Osteoblast (primary cell): ENCODE results near the gene CCT5. TPM values are rescaled to one million over a fixed set of nuclear protein-coding genes. Genes with fewer than 3 reads are reported as not detected.

Experiments used
- DNase-seq: peaks from one replicate; pipeline ENCODE4 v3.0.0; 2011; ENCODE audit warnings: low spot score, mixed read lengths; ENCODE audit not compliant: insufficient read length; ENCODE audit errors: missing footprints
- H2AFZ ChIP-seq: 2 replicates; pipeline ENCODE4 v1.6.0; 2011; ENCODE audit warnings: mild to moderate bottlenecking, low read length
- H3K27ac ChIP-seq: 2 replicates; pipeline ENCODE4 v1.5.1; 2011; ENCODE audit warnings: mild to moderate bottlenecking, low read depth, low read length, moderate library complexity
- H3K27me3 ChIP-seq: 2 replicates; pipeline ENCODE4 v1.6.0; 2012; ENCODE audit warnings: mild to moderate bottlenecking, control low read depth, inconsistent platforms, low read length, moderate library complexity; ENCODE audit not compliant: insufficient read depth
- H3K36me3 ChIP-seq: 2 replicates; pipeline ENCODE4 v1.5.1; 2011; ENCODE audit warnings: mild to moderate bottlenecking, low read length, control low read depth, moderate library complexity; ENCODE audit not compliant: insufficient read depth
- H3K4me1 ChIP-seq: 2 replicates; pipeline ENCODE4 v1.5.1; 2011; ENCODE audit warnings: mild to moderate bottlenecking, low read length, control low read depth, moderate library complexity; ENCODE audit not compliant: insufficient read depth
- H3K4me2 ChIP-seq: 2 replicates; pipeline ENCODE4 v1.6.0; 2011; ENCODE audit warnings: mild to moderate bottlenecking, low read length; ENCODE audit not compliant: insufficient read depth
- H3K4me3 ChIP-seq: fragments of 200-600 bp; sonication (generic); 3 replicates; pipeline ENCODE4 v1.5.1; 2012; ENCODE audit warnings: mild to moderate bottlenecking, low read length, inconsistent platforms; ENCODE audit not compliant: insufficient read depth
- H3K79me2 ChIP-seq: 2 replicates; pipeline ENCODE4 v1.6.0; 2012; ENCODE audit warnings: mild to moderate bottlenecking, low read length, control low read depth, inconsistent platforms; ENCODE audit not compliant: insufficient read depth
- H3K9me3 ChIP-seq: 2 replicates; pipeline ENCODE4 v1.5.1; 2011; ENCODE audit warnings: low read depth, low read length, control low read depth
- H4K20me1 ChIP-seq: 2 replicates; pipeline ENCODE4 v1.6.0; 2012; ENCODE audit warnings: mild to moderate bottlenecking, low read length, control low read depth; ENCODE audit not compliant: insufficient read depth
- CTCF ChIP-seq: IDR thresholded peaks from 2 replicates; pipeline ENCODE4 v1.5.1; 2011; ENCODE audit warnings: mild to moderate bottlenecking, low read depth, low read length, moderate library complexity; ENCODE audit errors: extremely low read depth
- total RNA-seq: library from RNA; depleted of rRNA; stranded (reverse); fragments of >200 nt; gene quantifications from 2 replicates; pipeline ENCODE4 v1.2.3, GENCODE V29; 2012

The CCT5 gene
- total RNA-seq, 1 donor: 237 TPM

- no peak overlapping the region for H3K4me3 ChIP-seq
- H3K27me3 ChIP-seq: no peaks in the 10 kb centered on the region
- no peak overlapping the region for H3K27ac ChIP-seq
- no peak for TF ChIP-seq CTCF
- no peaks in the 10 kb centered on the region for H3K9me3 ChIP-seq
- no peaks in the 10 kb centered on the region for H3K36me3 ChIP-seq
- H3K79me2 ChIP-seq: no peaks in the 10 kb centered on the region
- no peak for DNase-seq
- H3K4me2 ChIP-seq: no peak overlapping the region
- no peak overlapping the region for H2AFZ ChIP-seq
- H3K4me1 ChIP-seq: peaks cover 2% of the 10 kb centered on the region
- H4K20me1 ChIP-seq: no peaks in the 10 kb centered on the region
These were observed 41.1 kb upstream of the CCT5 start for GRCh38 chr5:10209004-10209403.

- no peak overlapping the region for H2AFZ ChIP-seq
These were observed 36.8 kb upstream of the CCT5 start for GRCh38 chr5:10213316-10213715.

GRCh38 chr5:10214041-10214440 is 36.0 kb upstream of the CCT5 start:
- no peak overlapping the region for H2AFZ ChIP-seq
- H3K79me2 ChIP-seq: no peaks in the 10 kb centered on the region
- H3K27ac ChIP-seq: no peak overlapping the region
- H4K20me1 ChIP-seq: no peaks in the 10 kb centered on the region
- TF ChIP-seq CTCF: no peak
- no peak overlapping the region for H3K4me3 ChIP-seq
- no peak overlapping the region for H3K4me2 ChIP-seq
- DNase-seq: no peak
- no peaks in the 10 kb centered on the region for H3K9me3 ChIP-seq
- no peaks in the 10 kb centered on the region for H3K27me3 ChIP-seq
- no peaks in the 10 kb centered on the region for H3K36me3 ChIP-seq
- H3K4me1 ChIP-seq: peaks cover 2% of the 10 kb centered on the region

More at GRCh38 chr5:10213316-10213715, 36.8 kb upstream of the CCT5 start:
- H3K79me2 ChIP-seq: no peaks in the 10 kb centered on the region
- H3K4me1 ChIP-seq: peaks cover 2% of the 10 kb centered on the region
- DNase-seq: no peak
- H3K4me3 ChIP-seq: no peak overlapping the region
- H3K9me3 ChIP-seq: no peaks in the 10 kb centered on the region
- no peak overlapping the region for H3K27ac ChIP-seq
- no peaks in the 10 kb centered on the region for H3K36me3 ChIP-seq
- no peak overlapping the region for H3K4me2 ChIP-seq
- no peak for TF ChIP-seq CTCF
- H3K27me3 ChIP-seq: no peaks in the 10 kb centered on the region
- H4K20me1 ChIP-seq: no peaks in the 10 kb centered on the region

GRCh38 chr5:10215366-10215765 is 34.7 kb upstream of the CCT5 start:
- H3K36me3 ChIP-seq: no peaks in the 10 kb centered on the region
- no peak for DNase-seq
- no peak overlapping the region for H3K4me2 ChIP-seq
- H2AFZ ChIP-seq: peak overlapping the region; percentile 9
- TF ChIP-seq CTCF: no peak
- H3K4me3 ChIP-seq: no peak overlapping the region
- H3K27me3 ChIP-seq: no peaks in the 10 kb centered on the region
- peaks cover 2% of the 10 kb centered on the region for H3K4me1 ChIP-seq
- no peaks in the 10 kb centered on the region for H3K79me2 ChIP-seq
- no peaks in the 10 kb centered on the region for H4K20me1 ChIP-seq
- no peak overlapping the region for H3K27ac ChIP-seq
- H3K9me3 ChIP-seq: no peaks in the 10 kb centered on the region
